Measurements from ENCODE around the gene AGAP1. TPM values are rescaled to one million over a fixed set of nuclear protein-coding genes. Genes with fewer than 3 reads are reported as not detected.

AGAP1 gene
- total RNA-seq, 1 donor from 2014 or later = 39.4 TPM

DNA sequence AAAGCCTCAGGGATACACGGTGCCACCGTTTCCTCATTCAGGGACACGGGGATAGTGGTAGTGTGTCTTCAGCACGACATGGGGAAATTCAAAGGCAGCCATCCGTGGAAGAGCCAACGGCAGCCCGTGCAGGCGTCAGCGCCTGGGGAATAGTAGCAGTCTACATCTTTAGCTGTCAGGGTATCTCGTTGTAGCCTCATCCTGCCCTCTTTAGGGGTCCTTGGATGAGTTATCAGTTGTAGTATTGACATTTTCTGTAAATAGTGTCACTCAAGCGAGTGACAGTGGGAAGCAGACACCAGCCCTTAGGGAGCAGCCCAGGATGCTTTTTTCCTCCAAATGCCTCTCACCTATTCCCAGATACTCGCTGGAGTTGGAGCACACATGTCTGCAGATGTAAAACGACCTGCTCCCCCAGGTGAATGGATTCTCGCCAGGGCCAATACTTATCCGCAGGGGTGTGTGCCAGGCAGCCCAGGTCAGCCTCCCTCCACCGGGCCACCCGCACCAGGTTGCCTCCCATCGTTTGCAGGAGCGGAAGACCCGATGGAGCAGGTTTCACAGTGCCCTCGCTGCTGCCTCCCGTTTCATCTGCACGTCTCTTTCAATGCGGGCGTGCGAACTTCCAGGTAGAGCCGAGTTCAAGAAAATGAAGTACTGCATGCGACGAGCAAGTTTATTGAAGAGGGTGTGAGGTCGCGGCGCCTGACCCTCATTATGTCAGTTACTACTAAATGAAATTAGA lies 41.0 kb downstream of the AGAP1 start:
- no peak for TF ChIP-seq EZH2 (IDR thresholded peaks at IDR 0.05; ENCODE audit: insufficient read depth, low read length)
- TF ChIP-seq, protein P1, sequence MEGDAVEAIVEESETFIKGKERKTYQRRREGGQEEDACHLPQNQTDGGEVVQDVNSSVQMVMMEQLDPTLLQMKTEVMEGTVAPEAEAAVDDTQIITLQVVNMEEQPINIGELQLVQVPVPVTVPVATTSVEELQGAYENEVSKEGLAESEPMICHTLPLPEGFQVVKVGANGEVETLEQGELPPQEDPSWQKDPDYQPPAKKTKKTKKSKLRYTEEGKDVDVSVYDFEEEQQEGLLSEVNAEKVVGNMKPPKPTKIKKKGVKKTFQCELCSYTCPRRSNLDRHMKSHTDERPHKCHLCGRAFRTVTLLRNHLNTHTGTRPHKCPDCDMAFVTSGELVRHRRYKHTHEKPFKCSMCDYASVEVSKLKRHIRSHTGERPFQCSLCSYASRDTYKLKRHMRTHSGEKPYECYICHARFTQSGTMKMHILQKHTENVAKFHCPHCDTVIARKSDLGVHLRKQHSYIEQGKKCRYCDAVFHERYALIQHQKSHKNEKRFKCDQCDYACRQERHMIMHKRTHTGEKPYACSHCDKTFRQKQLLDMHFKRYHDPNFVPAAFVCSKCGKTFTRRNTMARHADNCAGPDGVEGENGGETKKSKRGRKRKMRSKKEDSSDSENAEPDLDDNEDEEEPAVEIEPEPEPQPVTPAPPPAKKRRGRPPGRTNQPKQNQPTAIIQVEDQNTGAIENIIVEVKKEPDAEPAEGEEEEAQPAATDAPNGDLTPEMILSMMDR (IDR thresholded peaks at IDR 0.05; ENCODE audit: insufficient read depth, low read depth, low read length) = no peak
- no peaks in the 10 kb centered on the region for H3K4me1 ChIP-seq (ENCODE audit: insufficient read depth, low read length)
- no peak overlapping the region for H3K4me2 ChIP-seq (ENCODE audit: low read length)
- H3K36me3 Mint-ChIP-seq (ENCODE audit: low read depth, unreplicated experiment) = peaks cover 3% of the 10 kb centered on the region
- no peaks in the 10 kb centered on the region for H3K36me3 ChIP-seq (ENCODE audit: insufficient read depth, low read length)
- no peak overlapping the region for H3K27ac Mint-ChIP-seq (ENCODE audit: unreplicated experiment)
- no peaks in the 10 kb centered on the region for H3K9me3 Mint-ChIP-seq (ENCODE audit: unreplicated experiment)
- H3K4me3 ChIP-seq (ENCODE audit: insufficient read depth, low read depth, low read length) = no peak overlapping the region
- no peak overlapping the region for H3K4me3 Mint-ChIP-seq (ENCODE audit: unreplicated experiment)
- H3K79me2 ChIP-seq (ENCODE audit: insufficient read depth, low read length) = peaks cover 28% of the 10 kb centered on the region
- no peaks in the 10 kb centered on the region for H3K27me3 Mint-ChIP-seq (ENCODE audit: low read depth, unreplicated experiment)
- H3K27me3 ChIP-seq (ENCODE audit: insufficient read depth, low read length) = no peaks in the 10 kb centered on the region
- no peaks in the 10 kb centered on the region for H3K4me1 Mint-ChIP-seq (ENCODE audit: low read depth, unreplicated experiment)
- peaks cover 77% of the 10 kb centered on the region for H4K20me1 ChIP-seq (ENCODE audit: insufficient read depth, low read length)
- FAIRE-seq = no peak
- no peak overlapping the region for H3K9ac ChIP-seq (ENCODE audit: low read length)
- H3K9me3 ChIP-seq (ENCODE audit: insufficient read depth, low read depth, low read length) = no peaks in the 10 kb centered on the region
- H3K27ac ChIP-seq (ENCODE audit: low read depth, low read length) = no peak overlapping the region
- H2AFZ ChIP-seq (ENCODE audit: low read depth, low read length) = no peak overlapping the region
- no peak for DNase-seq (ENCODE audit: low read depth)

DNA sequence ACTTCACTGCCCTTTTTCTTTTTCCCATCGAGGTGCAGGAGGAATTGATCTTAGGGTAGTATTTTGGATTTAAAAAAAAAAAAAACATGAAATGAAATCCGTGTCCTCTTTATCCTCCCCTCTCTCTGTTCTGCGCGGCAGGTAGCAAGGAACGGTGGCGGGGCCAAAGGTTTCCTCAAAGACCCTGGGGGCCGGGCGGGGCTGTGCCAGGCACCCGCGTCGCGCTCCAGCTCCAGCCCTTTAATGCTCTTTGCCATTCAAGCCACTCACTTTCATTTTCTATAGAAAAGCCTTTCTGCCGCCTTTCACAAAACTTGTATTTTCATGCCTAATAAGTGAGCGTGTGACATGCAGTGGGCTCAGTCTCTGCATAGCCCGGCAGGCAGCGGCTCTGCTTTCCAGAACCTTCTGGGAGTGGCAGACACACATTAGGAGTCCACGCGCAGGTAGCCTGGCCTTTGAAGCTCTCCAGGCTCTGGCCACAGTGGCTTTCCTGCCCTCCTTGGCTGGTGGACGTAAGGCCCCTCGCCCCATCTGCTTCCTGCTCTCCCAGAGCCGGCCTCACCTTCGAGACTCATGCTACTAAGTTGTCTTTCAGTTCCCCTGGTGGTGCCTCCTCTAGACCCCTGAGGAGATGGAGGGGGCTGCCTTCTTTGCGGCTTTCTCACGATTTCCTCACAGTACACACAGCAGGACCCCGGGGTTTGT lies 41.7 kb downstream of the AGAP1 start:
- Mint-ChIP-seq H3K9me3 (ENCODE audit: unreplicated experiment) (no peaks in the 10 kb centered on the region), H3K4me3 (ENCODE audit: unreplicated experiment) (no peak overlapping the region), H3K36me3 (ENCODE audit: low read depth, unreplicated experiment) (peaks cover 3% of the 10 kb centered on the region), H3K4me1 (ENCODE audit: low read depth, unreplicated experiment) (no peaks in the 10 kb centered on the region), H3K27me3 (ENCODE audit: low read depth, unreplicated experiment) (no peaks in the 10 kb centered on the region), H3K27ac (ENCODE audit: unreplicated experiment) (no peak overlapping the region)
- no peak for FAIRE-seq
- Histone ChIP-seq H3K79me2 (ENCODE audit: insufficient read depth, low read length) (peaks cover 28% of the 10 kb centered on the region), H3K27me3 (ENCODE audit: insufficient read depth, low read length) (no peaks in the 10 kb centered on the region), H2AFZ (ENCODE audit: low read depth, low read length) (no peak overlapping the region), H3K4me1 (ENCODE audit: insufficient read depth, low read length) (no peaks in the 10 kb centered on the region), H3K4me3 (ENCODE audit: insufficient read depth, low read depth, low read length) (no peak overlapping the region), H3K4me2 (ENCODE audit: low read length) (no peak overlapping the region), H3K9ac (ENCODE audit: low read length) (no peak overlapping the region), H3K27ac (ENCODE audit: low read depth, low read length) (no peak overlapping the region), H4K20me1 (ENCODE audit: insufficient read depth, low read length) (peaks cover 73% of the 10 kb centered on the region), H3K36me3 (ENCODE audit: insufficient read depth, low read length) (no peaks in the 10 kb centered on the region), H3K9me3 (ENCODE audit: insufficient read depth, low read depth, low read length) (no peaks in the 10 kb centered on the region)
- TF ChIP-seq, protein P1 (IDR thresholded peaks at IDR 0.05; ENCODE audit: insufficient read depth, low read depth, low read length) = no peak
- TF ChIP-seq EZH2 (IDR thresholded peaks at IDR 0.05; ENCODE audit: insufficient read depth, low read length) = no peak
- DNase-seq (ENCODE audit: low read depth) = no peak

DNA sequence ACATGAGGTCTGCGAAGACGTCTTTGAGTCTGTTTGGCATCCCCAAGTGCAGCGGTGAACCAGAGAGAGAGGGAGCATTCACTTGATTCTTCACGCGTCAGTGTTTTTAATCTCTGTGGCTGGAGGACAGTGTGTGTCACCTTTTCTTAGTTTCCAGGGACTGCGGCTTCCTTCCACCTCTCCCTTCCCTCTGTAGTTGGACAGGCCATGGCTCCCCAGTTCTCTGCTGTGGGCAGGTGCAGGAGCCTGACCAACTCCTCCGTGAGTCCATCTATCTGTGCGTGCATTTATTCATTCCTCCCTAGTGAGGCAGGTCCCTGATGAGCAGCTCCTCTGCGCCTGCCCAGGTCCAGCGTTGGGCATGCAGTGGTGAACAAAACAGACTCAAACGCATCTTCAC lies 42.9 kb downstream of the AGAP1 start:
- no peak for FAIRE-seq
- H3K4me1 Mint-ChIP-seq (ENCODE audit: low read depth, unreplicated experiment) = no peaks in the 10 kb centered on the region
- H3K9ac ChIP-seq (ENCODE audit: low read length) = no peak overlapping the region
- no peak overlapping the region for H3K27ac ChIP-seq (ENCODE audit: low read depth, low read length)
- no peak overlapping the region for H3K4me3 Mint-ChIP-seq (ENCODE audit: unreplicated experiment)
- no peaks in the 10 kb centered on the region for H3K9me3 Mint-ChIP-seq (ENCODE audit: unreplicated experiment)
- H3K36me3 Mint-ChIP-seq (ENCODE audit: low read depth, unreplicated experiment) = peaks cover 3% of the 10 kb centered on the region
- H3K27me3 ChIP-seq (ENCODE audit: insufficient read depth, low read length) = no peaks in the 10 kb centered on the region
- H3K36me3 ChIP-seq (ENCODE audit: insufficient read depth, low read length) = no peaks in the 10 kb centered on the region
- H3K79me2 ChIP-seq (ENCODE audit: insufficient read depth, low read length) = peaks cover 29% of the 10 kb centered on the region
- no peak overlapping the region for H3K27ac Mint-ChIP-seq (ENCODE audit: unreplicated experiment)
- H4K20me1 ChIP-seq (ENCODE audit: insufficient read depth, low read length) = peaks cover 68% of the 10 kb centered on the region
- no peaks in the 10 kb centered on the region for H3K27me3 Mint-ChIP-seq (ENCODE audit: low read depth, unreplicated experiment)
- no peak overlapping the region for H3K4me3 ChIP-seq (ENCODE audit: insufficient read depth, low read depth, low read length)
- no peaks in the 10 kb centered on the region for H3K4me1 ChIP-seq (ENCODE audit: insufficient read depth, low read length)
- TF ChIP-seq, protein P1 (IDR thresholded peaks at IDR 0.05; ENCODE audit: insufficient read depth, low read depth, low read length) = no peak
- no peak for TF ChIP-seq EZH2 (IDR thresholded peaks at IDR 0.05; ENCODE audit: insufficient read depth, low read length)
- no peak for DNase-seq (ENCODE audit: low read depth)
- H3K9me3 ChIP-seq (ENCODE audit: insufficient read depth, low read depth, low read length) = no peaks in the 10 kb centered on the region
- H3K4me2 ChIP-seq (ENCODE audit: low read length) = no peak overlapping the region
- H2AFZ ChIP-seq (ENCODE audit: low read depth, low read length) = no peak overlapping the region
